HG03025 (cell line): ENCODE measurements around the gene KIF3B.
"Not testable (repeated sequence)": the region's sequence is repeated elsewhere in the genome, so short reads cannot be mapped to it uniquely, and the experiment has no call there.

Experiments used
- ATAC-seq: cut with Tn5 transposase; IDR thresholded peaks from one replicate; pipeline ENCODE4 v1.9.1; 2021; ENCODE audit warnings: mild to moderate bottlenecking, moderate library complexity; ENCODE audit not compliant: unreplicated experiment, low FRiP score

KIF3B gene

GRCh38 chr20:32291166-32291565 lies 13.7 kb downstream of the KIF3B start:
- ATAC-seq: no peak

DNA sequence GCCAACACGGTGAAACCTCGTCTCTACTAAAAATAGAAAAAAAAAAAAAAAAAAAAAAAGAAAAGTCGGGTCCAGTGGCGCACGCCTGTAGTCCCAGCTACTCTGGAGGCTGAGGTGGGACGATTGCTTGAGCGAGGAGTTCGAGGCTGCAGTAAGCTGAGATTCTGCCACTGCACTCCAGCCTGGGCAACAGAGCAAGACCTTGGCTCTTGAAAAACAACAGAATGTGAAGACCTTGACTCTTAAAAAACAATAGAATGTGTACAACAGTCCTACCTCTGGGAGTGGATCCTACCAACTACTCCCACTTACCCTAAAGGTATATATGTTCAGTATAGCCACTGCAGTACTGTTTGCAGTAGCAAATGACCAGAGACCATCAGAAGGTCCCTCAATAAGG lies 15.1 kb downstream of the KIF3B start:
- no peak for ATAC-seq

DNA sequence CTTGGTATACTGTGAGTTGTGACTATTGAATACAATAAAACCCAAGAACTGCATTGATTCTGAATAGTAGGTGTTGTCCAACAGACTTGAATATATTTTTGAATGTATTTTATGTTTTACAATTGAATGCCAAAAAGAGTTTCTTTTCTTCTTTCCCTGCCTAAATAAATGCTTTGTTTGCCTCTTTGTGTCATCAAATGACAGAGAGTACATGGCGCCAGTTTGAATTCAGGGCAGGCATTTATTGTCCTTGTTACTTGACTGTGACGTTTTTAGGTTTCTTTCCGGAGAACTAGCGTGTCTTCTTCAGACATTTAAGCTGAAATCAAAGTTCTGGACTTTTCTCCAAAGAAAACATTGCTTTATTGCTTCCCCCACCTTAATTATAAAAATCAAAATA lies 16.6 kb downstream of the KIF3B start:
- ATAC-seq: no peak

DNA sequence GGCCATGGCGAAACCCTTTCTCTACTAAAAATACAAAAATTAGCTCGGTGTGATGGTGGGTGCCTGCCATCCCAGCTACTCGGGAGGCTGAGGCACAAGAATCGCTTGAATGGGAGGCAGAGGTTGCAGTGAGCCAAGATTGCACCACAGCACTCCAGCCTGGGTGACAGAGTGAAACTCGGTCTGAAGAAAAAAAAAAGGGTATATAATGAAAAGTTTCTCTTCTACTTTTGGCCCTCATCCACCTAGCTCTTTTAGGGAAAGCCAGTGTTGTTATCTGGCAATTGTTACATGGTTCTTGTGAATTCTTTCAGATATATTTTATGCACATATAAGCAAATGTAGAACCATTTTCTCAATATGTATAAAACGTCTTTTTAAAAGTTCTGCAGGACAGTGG lies 19.0 kb downstream of the KIF3B start:
- ATAC-seq: no peak

DNA sequence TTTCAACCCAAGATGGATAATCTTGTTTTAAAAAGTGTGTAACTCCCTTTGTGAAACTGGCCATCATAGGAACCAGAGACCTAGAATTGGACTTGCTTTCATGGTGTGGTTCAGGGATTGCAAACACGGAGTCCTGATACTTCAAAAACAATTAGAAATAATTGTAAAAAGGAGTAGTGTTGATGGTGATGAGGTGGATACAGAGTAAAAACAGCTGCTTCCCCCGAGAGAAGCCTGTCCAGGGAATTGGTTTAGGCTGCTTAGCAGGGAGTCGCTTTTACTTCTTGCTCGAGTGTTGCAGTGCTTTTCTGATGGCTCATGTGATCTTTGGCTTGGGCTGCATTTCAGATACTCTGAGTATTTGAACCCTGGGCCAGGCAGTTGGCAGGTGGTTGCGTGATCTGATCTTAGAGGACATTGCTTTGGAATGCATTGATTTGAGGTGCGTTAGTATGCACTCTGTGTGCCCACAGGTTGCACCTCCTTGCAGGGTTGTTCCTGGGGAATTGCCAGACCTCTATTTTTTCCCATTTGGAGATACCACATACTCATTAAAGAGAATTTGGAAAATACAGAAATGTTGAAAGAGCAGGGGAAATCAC lies 19.5 kb downstream of the KIF3B start:
- ATAC-seq: no peak

DNA sequence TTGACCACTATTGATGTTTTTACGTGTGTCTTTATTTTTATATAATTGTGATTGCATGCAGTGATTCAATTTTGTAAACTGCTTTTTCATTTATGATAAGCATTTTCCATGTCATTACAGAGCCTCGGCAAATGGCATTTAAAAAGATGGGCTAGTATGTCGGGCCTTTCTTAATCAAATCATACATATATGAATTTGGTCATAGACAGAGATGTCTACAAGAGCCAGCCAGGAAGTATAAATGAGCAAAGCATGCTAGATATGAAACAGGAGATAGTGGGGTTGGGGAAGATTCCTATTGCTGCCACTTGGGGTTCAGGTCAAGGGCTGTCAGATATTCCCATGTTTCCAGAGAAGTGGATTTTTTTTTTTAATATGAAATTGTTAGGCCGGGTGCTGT lies 20.0 kb downstream of the KIF3B start:
- ATAC-seq: no peak

DNA sequence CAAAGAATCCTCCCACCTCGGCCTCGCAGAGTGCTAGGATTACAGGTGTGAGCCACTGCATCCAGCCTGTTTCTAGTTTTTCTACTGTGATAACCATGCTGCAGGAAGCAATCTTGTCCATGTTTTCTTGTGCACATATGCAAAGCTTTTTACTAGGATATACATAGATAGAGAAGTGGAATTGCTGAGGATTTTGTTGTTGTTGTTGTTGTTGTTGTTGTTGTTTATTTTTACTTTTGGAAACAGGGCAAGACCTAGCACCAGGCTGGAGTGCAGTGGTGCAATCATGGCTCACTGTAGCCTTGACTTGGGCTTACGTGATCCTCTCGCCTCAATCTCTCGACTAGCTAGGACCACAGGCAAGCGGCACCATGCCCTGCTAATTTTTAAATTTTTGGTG lies 23.2 kb downstream of the KIF3B start:
- no peak for ATAC-seq

DNA sequence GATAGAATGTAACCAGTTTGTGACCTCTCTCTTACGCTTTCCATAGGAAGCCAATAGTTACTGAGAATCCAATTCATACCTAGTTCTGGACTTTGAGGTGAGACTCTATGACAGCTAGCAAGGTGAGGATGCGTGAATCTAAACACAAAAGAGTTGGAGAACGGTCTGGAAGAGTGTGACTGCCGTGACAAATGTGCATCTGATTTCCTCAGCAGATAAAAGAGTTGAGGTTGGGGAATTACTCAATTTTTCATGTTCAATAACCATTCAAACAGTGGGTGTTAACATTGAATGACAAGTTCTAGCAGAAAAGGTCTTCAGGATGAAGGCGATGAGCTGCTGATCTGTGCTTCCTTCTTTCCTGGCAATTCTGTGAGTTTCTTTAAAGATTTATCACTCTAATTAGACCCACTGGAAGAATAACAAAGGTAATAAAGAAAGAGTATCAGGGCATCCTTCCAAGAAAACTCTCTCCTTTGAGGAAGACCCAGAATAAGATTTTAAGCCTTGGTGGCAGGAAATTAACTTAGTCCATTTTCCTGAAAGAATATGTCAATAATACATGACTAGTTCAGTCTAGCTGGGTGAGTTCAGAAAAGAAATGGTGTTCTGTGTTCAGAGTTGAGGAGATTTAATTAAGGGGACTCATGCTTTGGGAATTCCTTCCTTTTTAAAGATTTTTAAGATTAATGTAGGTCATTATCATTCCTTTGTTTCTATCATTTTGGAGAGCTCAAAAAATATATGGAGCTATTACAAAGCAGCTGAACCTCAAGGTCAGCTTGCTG lies 24.5 kb downstream of the KIF3B start:
- no peak for ATAC-seq

GRCh38 chr20:32302507-32302872 lies 25.0 kb downstream of the KIF3B start:
- no peak for ATAC-seq

- ATAC-seq: no peak
These were observed 26.8 kb downstream of the KIF3B start for GRCh38 chr20:32304131-32304746.

GRCh38 chr20:32312718-32313424 lies 35.4 kb downstream of the KIF3B start:
- ATAC-seq: no peak

GRCh38 chr20:32314768-32315167 lies 37.3 kb downstream of the KIF3B start:
- no peak for ATAC-seq

GRCh38 chr20:32315399-32315798 lies 37.9 kb downstream of the KIF3B start:
- ATAC-seq: no peak

DNA sequence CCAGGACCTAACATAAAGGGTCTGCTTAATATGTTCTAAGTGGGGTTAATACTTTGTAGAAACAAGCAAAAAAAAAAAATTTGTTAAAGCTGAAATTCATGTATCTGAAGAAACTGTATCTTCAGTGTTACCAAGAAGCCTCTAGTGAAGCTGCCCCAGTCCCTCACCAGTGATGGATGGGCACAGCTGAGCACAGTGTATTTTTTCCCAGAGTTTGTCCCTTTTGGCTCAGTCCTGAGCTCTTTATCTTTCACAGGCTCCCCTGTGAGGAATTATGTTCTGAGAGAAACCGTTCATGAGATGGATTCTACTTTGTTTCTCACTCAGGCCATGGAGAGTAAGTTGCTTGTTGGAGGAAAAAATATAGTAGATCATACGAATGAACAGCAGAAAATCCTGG lies 38.4 kb downstream of the KIF3B start:
- ATAC-seq: no peak

DNA sequence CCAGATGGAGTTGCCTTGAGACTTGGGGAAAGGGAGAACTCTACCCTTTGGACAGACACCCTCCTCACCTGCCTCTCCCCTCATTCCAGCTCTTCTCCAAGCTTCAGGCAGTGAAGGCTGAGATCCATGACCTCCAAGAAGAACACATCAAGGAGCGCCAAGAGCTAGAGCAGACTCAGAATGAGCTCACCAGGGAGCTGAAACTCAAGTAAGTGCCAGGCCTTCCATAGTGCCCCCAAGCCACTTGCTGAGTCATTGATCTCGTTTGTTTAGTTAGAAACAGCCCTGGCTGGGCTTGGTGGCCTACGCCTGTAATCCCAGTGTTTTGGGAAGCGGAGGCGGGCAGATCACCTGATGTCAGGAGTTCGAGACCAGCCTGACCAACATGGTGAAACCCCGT lies 39.2 kb downstream of the KIF3B start:
- no peak for ATAC-seq

GRCh38 chr20:32319100-32319499 lies 41.6 kb downstream of the KIF3B start:
- ATAC-seq: no peak

DNA sequence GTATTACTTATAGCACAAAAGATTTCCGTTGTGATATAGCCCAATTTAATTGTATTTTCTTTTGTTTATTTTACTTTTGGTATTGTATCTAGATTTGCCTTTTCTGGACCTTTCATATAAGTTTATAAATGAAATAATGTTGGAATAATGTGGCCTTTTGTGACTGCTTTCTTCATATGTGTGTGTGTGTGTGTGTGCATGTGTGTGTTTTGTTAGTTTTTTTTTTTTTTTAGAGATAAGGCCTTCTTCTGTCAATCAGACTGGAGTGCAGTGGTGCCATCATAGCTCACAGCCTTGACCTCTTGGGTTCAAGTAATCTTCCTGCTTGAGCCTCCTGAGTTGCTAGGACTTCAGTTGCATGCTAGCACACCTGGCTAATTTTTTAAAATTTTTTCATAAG lies 42.9 kb downstream of the KIF3B start:
- ATAC-seq: no peak

DNA sequence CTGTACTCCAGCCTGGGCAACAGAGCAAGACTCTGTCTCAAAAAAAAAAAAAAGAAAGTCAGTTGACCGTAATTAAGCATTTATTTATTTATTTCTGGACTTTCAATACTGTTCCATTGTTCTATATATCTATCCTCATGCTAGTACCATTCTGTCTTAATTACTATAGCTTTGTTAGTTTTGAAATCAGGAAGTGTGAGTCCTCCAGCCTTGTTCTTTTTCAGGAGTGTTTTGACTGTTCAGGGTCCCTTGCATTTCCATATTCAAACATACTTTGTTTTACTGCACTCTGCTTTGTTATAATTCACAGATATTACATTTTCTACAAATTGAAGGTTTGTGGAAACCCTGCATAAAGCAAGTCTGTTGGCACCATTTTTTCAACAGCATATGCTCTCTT lies 43.9 kb downstream of the KIF3B start:
- ATAC-seq: no peak

DNA sequence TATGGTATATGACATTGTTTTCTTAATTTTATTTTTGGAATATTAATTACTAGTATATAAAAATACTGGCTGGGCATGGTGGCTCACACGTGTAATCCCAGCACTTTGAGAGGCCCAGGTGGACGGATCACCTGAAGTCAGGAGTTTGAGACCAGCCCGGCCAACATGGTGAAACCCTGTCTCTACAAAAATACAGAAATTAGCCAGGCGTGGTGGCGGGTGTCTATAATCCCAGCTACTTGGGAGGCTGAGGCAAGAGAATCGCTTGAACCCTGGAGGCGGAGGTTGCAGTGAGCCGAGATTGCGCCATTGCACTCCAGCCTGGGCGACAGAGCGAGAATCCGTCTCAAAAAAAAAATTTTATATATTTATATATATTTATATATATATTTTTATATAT lies 44.8 kb downstream of the KIF3B start:
- not testable (repeated sequence) for ATAC-seq

- ATAC-seq: not testable (repeated sequence)
These were observed 46.3 kb downstream of the KIF3B start for GRCh38 chr20:32323761-32324160.

DNA sequence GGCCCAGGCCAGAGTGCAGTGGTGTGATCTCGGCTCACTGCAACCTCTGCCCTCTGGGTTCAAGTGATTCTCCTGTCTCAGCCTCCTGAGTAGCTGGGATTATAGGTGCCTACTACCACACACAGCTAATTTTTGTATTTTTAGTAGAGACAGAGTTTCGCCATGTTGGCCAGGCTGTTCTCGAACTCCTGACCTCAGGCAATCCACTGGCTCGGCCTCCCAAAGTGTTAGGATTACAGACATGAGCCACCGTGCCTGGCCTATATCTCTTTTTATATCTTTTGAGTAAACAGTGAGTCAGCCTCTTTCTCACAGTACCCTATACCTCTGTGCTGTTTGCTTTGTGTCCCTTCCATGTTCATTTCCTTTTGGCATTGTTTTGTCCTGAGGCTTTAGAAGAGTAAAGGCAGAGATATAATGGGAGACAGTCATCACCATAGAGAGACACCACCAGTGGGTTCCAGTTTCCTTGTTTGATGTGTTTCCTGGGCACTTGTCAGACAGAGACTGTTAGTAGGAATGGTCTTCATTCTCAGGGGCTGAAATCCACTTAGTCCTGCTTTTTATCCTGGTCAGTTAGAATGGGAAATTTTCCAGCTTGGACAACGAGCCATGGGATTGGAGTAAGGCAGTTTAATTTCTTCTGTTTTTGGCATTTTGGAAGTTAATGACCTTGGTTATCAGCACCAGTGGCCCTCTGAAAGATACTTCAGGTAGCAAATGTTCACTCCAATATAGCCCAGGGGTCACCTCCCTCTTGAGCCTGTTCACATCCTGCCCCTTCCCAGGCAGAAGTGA lies 48.5 kb downstream of the KIF3B start:
- no peak for ATAC-seq
